Retinal pigment epithelial cell (primary cell): ENCODE measurements around the gene SCRN1.

Experiments used
- DNase-seq: peaks from one replicate; pipeline ENCODE4 v3.0.0-alpha.2; 2010; ENCODE audit warnings: low read depth
- H3K4me3 ChIP-seq: 2 replicates; pipeline ENCODE4 v1.5.1; 2011; ENCODE audit warnings: mild to moderate bottlenecking, low read length, control low read depth, moderate library complexity
- TF ChIP-seq, protein P1 (sequence below): conservative IDR thresholded peaks from 2 replicates; pipeline ENCODE4 v1.5.1; 2011; ENCODE audit warnings: low read depth, low read length, control low read depth, inconsistent platforms

Gene SCRN1

DNA sequence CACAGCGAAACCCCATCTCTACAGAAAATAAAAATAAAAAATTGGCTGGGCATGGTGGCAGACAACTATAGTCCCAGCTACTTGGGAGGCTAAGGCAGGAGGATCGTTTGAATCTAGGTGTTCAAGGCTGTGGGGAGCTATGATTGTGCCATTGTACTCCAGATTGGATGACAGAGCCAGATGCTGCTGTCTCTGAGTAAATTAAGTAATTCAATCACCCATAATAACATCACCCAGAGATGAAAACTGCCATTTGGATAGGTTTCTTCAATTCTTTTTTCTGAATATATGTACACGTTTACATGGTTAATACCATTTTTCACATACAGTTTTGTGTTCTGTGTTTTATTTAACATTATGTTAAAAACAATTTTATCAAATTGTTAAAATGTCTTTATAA, 104.0 kb downstream of the SCRN1 start:
- no peak for DNase-seq
- no peak overlapping the region for H3K4me3 ChIP-seq
- TF ChIP-seq, protein P1, sequence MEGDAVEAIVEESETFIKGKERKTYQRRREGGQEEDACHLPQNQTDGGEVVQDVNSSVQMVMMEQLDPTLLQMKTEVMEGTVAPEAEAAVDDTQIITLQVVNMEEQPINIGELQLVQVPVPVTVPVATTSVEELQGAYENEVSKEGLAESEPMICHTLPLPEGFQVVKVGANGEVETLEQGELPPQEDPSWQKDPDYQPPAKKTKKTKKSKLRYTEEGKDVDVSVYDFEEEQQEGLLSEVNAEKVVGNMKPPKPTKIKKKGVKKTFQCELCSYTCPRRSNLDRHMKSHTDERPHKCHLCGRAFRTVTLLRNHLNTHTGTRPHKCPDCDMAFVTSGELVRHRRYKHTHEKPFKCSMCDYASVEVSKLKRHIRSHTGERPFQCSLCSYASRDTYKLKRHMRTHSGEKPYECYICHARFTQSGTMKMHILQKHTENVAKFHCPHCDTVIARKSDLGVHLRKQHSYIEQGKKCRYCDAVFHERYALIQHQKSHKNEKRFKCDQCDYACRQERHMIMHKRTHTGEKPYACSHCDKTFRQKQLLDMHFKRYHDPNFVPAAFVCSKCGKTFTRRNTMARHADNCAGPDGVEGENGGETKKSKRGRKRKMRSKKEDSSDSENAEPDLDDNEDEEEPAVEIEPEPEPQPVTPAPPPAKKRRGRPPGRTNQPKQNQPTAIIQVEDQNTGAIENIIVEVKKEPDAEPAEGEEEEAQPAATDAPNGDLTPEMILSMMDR, result no peak

- TF ChIP-seq, protein P1, result no peak
- DNase-seq, result no peak
- peak overlapping the region; percentile 40 for H3K4me3 ChIP-seq
Measured at GRCh38 chr7:29884399-29885272, 105.0 kb downstream of the SCRN1 start.

- H3K4me3 ChIP-seq, result peak overlapping the region; percentile 40
- TF ChIP-seq, protein P1, result no peak
- DNase-seq, result no peak
Measured at GRCh38 chr7:29883462-29884398, 105.9 kb downstream of the SCRN1 start.

DNA sequence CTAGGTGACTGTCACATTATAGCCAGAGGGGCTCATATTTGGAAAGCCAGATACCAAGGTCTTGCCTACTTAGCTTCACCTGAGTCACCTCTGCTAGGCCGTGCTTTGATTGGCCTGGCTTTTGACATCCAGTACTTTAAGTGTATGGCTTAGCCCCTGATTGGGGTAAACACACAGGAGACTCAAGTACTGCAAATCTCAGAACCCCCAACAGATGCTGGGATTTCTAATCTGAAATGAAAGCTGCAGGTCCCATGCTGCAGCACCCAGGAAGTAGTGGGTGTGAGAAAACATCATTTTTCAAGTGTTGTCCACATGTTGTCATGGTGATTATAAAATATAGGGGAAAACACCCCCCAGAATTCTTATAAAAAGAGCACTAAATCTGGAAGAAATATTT, 107.1 kb downstream of the SCRN1 start:
- TF ChIP-seq, protein P1, result no peak
- no peak overlapping the region for H3K4me3 ChIP-seq
- no peak for DNase-seq

DNA sequence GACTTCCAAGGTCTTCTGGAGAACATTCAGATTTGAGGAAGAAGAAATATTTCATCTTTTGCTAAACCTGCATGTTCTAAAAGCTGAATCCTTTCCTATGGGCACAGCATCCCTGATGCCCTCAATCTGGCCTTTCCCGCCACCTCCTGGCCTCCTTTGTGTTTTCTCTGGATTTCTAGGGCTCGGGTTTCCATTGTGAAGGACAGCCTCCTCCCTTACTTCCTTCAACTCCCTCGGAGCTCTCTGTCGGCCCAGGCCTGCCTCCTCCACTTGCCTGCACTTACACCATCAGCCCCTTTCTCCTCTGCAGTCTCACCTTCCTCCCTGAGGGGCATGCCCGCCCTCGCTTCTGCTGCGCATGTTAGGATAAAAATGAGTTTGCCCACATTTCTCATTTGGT, 107.9 kb downstream of the SCRN1 start:
- TF ChIP-seq, protein P1, result no peak
- no peak overlapping the region for H3K4me3 ChIP-seq
- DNase-seq, result no peak

DNA sequence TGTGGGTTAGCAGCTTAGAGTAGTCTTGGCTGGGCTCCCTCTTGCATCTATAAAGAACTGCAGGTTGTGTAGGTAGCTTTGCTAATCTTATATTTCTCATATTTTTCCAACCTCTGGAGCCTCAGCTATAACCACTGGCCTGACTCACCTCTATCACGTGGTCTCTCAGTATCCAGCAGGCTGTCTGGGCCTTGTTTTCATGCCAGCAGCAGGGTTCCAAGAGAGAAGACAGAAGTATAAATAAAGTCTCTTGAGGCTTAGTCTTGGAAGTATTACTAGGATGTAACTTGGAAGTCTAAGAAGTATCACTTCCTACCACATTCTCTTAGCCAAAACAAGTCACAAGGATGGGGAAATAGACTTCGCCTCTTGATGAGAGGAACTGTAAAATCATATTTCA, 110.0 kb downstream of the SCRN1 start:
- no peak overlapping the region for H3K4me3 ChIP-seq
- TF ChIP-seq, protein P1, result no peak
- DNase-seq, result no peak
